Measurements from ENCODE around the gene LYRM7.
"Not testable (repeated sequence)": the region's sequence is repeated elsewhere in the genome, so short reads cannot be mapped to it uniquely, and the experiment has no call there.

The LYRM7 gene

GRCh38 chr5:131180407-131180806 lies 9.7 kb downstream of the LYRM7 start:
- no peak for DNase-seq (ENCODE audit: low read depth)

- no peak for DNase-seq (ENCODE audit: low read depth)
Observed at GRCh38 chr5:131182839-131183238, 12.1 kb downstream of the LYRM7 start.

GRCh38 chr5:131185523-131186104 lies 14.9 kb downstream of the LYRM7 start:
- DNase-seq (ENCODE audit: low read depth), result no peak

DNA sequence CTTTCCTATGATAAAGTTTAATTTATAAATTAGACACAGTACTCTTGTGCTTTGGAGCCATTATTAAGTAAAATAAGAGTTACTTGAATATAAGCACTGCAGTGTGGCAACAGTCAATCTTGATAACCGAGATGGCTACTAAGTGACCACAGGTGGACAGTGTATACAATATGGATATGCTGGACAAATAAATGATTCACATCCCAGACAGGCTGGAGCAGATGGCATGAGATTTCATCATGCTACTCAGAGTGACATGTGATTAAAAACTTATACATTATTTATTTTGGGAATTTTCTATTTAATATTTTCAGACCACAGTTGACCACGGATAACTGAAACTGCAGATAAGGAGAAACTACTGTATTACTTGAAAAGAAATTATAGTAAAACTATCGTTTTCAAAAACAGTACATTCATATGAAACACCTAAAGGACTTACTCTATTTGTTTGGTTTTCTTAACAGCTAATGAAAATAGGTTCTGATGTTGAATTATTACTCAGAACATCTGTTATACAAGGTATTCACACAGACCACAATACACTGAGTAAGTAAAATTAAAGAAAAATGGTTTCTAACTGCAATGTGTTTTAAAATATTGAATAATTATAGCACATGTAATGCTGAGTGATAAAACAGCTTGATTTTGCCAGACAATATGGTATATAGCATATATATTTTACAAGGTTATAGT lies 16.0 kb downstream of the LYRM7 start:
- no peak for DNase-seq (ENCODE audit: low read depth)

DNA sequence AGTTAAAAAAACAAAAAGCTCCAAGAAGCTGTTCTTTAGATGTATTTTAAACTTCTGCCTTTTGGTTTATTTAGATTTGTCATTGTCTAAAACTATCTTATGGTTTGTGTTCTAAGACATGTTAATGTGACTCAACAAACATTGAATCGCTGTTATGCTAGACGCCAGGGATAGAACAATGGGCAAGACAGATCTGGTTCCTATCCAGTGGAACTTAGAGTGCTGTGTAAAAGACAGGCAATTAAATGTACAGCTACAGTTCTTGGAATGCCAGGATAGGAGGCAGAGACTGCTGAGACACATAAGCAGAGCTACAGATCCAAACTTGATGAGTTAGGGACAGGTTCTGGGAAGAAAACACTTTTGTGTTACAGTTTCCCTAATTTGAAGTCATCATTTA lies 22.4 kb downstream of the LYRM7 start:
- no peak for DNase-seq (ENCODE audit: low read depth)

DNA sequence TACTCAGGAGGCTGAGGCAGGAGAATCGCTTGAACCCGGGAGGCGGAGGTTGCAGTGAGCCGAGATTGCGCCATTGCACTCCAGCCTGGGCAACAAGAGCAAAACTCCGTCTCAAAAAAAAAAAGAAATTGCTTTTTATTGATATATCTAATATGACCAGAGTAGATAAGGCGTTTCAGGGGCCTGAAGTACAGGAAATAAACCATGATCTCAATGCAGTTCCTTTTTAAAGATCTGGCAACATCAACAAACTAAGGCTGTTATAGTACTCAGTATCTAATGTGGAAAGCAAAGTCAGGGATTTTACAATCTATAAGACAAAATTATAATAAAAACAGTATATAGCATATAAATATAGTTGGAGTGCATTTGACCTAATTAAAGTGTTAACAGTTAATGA lies 23.2 kb downstream of the LYRM7 start:
- DNase-seq (ENCODE audit: low read depth), result not testable (repeated sequence)

- DNase-seq (ENCODE audit: low read depth), result no peak
Observed at GRCh38 chr5:131194725-131195124, 24.0 kb downstream of the LYRM7 start.

GRCh38 chr5:131195696-131196095 lies 25.0 kb downstream of the LYRM7 start:
- no peak for DNase-seq (ENCODE audit: low read depth)

- no peak for DNase-seq (ENCODE audit: low read depth)
Observed at GRCh38 chr5:131196331-131196730, 25.6 kb downstream of the LYRM7 start.

- no peak for DNase-seq (ENCODE audit: low read depth)
Observed at GRCh38 chr5:131198625-131199024, 27.9 kb downstream of the LYRM7 start.

GRCh38 chr5:131200560-131200959 lies 29.8 kb downstream of the LYRM7 start:
- DNase-seq (ENCODE audit: low read depth), result no peak

DNA sequence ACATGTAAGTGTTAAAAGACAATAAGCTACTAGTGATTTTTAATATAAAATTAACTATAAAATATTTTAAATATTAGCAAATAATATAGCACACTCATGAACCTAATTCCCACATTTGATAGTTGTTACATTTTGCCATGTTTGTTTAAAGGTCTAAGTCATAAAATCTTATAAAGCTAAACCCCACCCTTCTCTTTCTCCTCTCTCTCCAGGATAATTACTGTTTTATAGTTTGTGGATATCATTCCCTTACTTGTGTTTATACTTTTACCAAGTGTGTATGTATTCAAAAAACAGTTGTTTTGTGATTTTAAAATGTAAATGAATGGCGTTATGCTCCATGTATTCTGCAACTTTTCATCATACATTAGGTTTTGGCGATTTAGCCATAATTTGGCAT lies 34.2 kb downstream of the LYRM7 start:
- no peak for DNase-seq (ENCODE audit: low read depth)

DNA sequence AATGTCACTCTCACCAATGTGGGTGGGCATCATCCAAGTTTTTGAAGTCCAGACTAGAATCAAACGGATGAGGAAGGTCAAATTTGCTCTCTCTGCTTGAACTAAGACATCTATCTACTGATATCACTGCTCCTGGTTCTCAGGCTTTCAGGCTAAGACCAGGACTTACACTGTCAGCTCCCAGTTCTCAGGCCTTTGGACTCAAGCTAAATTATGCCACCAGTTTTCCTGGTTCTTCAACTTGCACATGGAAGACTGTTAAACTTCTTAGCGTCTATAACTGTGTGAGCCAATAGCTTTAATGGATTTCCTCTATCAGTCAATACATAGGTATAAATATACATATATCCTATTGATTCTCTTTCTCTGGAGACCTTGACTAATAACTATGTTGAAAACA lies 35.3 kb downstream of the LYRM7 start:
- no peak for DNase-seq (ENCODE audit: low read depth)

- no peak for DNase-seq (ENCODE audit: low read depth)
Observed at GRCh38 chr5:131206772-131207171, 36.0 kb downstream of the LYRM7 start.

DNA sequence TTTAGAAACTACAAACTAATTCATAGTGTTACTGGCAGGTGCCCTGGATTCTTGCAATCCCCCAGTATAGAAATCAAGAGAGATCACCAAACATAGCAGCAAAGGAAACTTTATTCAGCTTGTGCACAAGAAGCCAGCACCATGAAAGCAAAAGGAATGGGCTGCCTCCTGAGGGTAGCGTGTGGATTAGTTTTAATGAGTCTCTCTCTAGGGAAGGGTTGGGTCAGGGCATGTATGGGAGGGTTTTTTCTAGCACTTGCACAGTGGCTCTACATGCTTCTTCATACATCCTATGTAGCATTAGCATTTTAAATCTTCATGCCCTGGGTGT lies 38.4 kb downstream of the LYRM7 start:
- no peak for DNase-seq (ENCODE audit: low read depth)

DNA sequence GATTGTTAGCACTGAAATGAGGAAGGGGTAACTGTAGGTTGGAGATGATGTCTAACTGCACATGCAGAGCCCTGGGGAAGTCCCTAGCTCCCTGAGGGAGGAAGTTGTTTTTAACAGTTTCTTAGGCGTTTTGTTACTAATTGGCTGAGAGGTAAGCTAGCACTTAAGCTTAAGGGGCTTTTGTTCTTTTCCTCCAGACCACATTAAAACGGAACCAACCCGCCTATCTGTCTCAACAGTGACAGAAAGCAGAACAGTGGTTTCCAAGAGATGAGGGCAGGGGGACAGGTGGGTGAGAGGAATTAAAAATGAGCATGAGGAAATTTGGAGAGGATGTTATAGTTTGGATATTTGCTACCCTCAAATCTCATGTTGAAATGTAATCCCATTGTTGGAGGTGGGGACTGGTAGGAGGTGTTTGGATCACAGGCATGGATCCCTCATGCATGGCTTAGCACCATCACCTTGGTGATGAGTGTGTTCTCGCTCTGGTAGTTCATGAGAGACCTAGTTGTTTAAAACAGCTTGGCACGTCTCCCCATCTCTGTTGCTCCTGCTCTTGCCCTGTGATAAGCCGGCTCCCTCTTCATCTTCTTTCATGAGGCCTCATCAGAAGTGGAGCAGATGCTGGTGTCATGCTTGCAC lies 38.9 kb downstream of the LYRM7 start:
- DNase-seq (ENCODE audit: low read depth), result no peak

- no peak for DNase-seq (ENCODE audit: low read depth)
Observed at GRCh38 chr5:131210151-131210510, 39.4 kb downstream of the LYRM7 start.

GRCh38 chr5:131211669-131212068 lies 40.9 kb downstream of the LYRM7 start:
- no peak for DNase-seq (ENCODE audit: low read depth)

DNA sequence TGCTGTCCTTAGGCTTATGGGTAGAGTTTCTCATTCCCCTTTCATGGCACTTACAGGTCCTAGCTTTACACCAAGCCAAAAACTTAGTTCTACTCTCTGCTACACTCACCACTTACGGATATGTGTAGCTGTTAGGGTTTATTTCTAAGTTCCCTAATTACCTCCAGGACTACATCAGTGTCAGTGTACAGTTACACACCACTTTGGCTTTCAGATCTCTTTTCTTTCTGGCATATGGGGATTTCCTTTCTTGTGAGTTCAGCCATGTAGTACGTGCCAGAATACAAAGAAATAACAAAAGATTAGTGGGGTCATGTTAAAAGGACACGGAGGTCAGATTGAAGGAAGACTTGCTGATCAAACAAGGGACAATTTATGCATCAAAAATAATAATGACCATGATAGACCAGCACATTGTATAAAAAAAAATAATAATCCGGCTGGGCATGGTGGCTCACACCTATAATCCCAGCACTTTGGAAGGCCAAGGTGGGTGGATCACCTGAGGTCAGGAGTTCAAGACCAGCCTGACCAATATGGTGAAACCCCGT lies 41.8 kb downstream of the LYRM7 start:
- DNase-seq (ENCODE audit: low read depth), result no peak

DNA sequence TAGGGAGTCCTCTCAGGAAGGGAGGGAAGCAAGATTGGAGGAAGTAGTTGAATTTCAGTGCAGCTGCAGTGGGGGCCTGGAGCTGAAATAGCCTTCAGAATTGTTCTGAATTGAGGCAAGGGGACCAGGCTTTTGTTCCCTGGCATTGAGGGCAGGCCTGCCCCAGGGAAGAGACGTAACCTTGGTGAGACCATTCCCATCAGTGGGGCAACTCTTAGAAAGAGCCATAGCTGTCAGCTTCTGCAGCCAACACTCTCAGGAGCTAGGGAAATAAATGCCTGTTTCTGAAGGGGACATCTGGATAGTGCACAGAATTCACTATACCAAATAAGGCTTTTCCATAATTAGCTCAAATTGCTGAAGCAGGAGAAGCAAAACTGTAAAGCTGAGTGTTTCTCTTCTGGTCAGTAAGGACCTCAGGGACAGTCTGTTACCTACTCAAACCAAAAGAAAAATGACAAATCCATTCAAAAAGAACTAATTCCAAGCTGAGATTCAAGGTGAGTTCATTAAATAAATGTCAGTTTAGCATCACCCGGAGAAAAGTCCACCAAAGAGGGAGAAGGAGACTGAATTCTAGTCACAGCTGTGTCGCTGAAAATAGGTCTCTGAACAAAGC lies 44.0 kb downstream of the LYRM7 start:
- DNase-seq (ENCODE audit: low read depth), result no peak

DNA sequence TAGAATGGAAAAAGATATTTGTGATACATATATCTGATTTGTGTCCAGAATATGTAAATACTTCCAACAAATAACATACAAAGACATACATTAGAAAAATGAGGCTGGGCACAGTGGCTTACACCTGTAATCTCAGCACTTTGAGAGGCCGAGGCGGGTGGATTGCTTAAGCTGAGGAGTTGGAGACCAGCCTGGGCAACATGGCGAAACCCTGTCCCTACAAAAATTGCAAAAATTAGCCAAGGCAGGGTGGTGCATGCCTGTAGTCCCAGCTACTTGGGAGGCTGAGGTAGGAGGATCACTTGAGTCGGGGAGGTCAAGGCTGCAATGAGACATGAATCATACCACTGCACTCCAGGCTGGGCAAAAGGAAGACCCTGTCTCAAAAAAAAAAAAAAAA lies 47.0 kb downstream of the LYRM7 start:
- no peak for DNase-seq (ENCODE audit: low read depth)

- DNase-seq (ENCODE audit: low read depth), result no peak
Observed at GRCh38 chr5:131218392-131218791, 47.6 kb downstream of the LYRM7 start.

GRCh38 chr5:131220566-131220965 lies 49.8 kb downstream of the LYRM7 start:
- no peak for DNase-seq (ENCODE audit: low read depth)
